Midbrain (tissue), 1 donor: ENCODE data around the gene STX19.
"Not testable (repeated sequence)": the region's sequence is repeated elsewhere in the genome, so short reads cannot be mapped to it uniquely, and the experiment has no call there.

Experiments
- DNase-seq: peaks from one replicate; lab custom pipeline; 2025; lab: John Stamatoyannopoulos, UW

The STX19 gene

GRCh38 chr3:93973131-93974126 is 55.0 kb downstream of the STX19 start, which contains the start of gene PROS1:
Gene PROS1, minus strand, starts transcription at chr3:93973896. Its CDS starts 147 bp downstream, at chr3:93973749.
- peak; percentile 61 for DNase-seq

GRCh38 chr3:93969997-93970396 is 58.4 kb downstream of the STX19 start:
- no peak for DNase-seq

DNA sequence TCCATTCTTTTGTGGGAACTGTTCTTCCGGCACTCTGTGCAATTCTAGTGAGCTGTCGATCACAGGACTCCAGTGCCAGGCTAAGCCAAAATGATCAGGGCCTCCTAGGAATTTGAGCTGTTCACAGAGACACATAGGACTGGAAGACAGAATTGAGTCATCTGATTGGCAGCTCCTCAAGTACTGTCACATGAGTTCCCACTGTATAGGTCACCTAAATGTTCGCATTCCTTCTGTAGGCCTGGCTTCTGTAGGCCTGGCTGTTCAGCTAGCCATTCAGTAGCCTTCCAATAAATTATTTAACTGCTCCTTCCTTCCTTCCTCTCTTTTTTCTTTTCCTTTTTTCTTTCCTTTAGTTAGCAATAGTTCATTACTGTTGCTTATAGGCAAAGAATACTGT is 59.0 kb downstream of the STX19 start:
- no peak for DNase-seq

- DNase-seq: not testable (repeated sequence)
Measured at GRCh38 chr3:93965106-93965505, 63.3 kb downstream of the STX19 start.
